SIG-M5 (cell line): ENCODE measurements around the gene HERC2.
"Not testable (repeated sequence)": the region's sequence is repeated elsewhere in the genome, so short reads cannot be mapped to it uniquely, and the experiment has no call there.

Source experiments
- DNase-seq: peaks from one replicate; lab custom pipeline; 2025; lab: John Stamatoyannopoulos, UW

HERC2 gene

GRCh38 chr15:28281876-28282275, 40.1 kb downstream of the HERC2 start:
- no peak for DNase-seq

GRCh38 chr15:28274635-28275034, 47.3 kb downstream of the HERC2 start:
- DNase-seq = no peak

- DNase-seq = no peak
Measured at GRCh38 chr15:28273873-28274610, 47.9 kb downstream of the HERC2 start.

- DNase-seq = no peak
Measured at GRCh38 chr15:28273468-28273867, 48.5 kb downstream of the HERC2 start.

GRCh38 chr15:28272587-28272986, 49.4 kb downstream of the HERC2 start:
- no peak for DNase-seq

- DNase-seq = no peak
Measured at GRCh38 chr15:28271697-28272260, 50.2 kb downstream of the HERC2 start.

GRCh38 chr15:28269097-28269496, 52.9 kb downstream of the HERC2 start:
- no peak for DNase-seq

GRCh38 chr15:28267727-28268126, 54.3 kb downstream of the HERC2 start:
- DNase-seq = no peak

- no peak for DNase-seq
Measured at GRCh38 chr15:28265334-28266019, 56.5 kb downstream of the HERC2 start.

GRCh38 chr15:28264166-28264565, 57.8 kb downstream of the HERC2 start:
- DNase-seq = no peak

GRCh38 chr15:28262438-28262837, 59.5 kb downstream of the HERC2 start:
- no peak for DNase-seq

GRCh38 chr15:28260722-28261121, 61.3 kb downstream of the HERC2 start:
- DNase-seq = no peak

- no peak for DNase-seq
Measured at GRCh38 chr15:28260317-28260716, 61.7 kb downstream of the HERC2 start.

GRCh38 chr15:28255965-28256364, 66.0 kb downstream of the HERC2 start:
- DNase-seq = no peak

- DNase-seq = no peak
Measured at GRCh38 chr15:28252831-28253230, 69.1 kb downstream of the HERC2 start.

- DNase-seq = no peak
Measured at GRCh38 chr15:28246605-28247004, 75.4 kb downstream of the HERC2 start.

GRCh38 chr15:28243901-28244300, 78.1 kb downstream of the HERC2 start:
- no peak for DNase-seq

GRCh38 chr15:28243399-28243798, 78.6 kb downstream of the HERC2 start:
- no peak for DNase-seq

GRCh38 chr15:28238296-28238695, 83.7 kb downstream of the HERC2 start:
- DNase-seq = not testable (repeated sequence)

- DNase-seq = not testable (repeated sequence)
Measured at GRCh38 chr15:28231743-28232142, 90.2 kb downstream of the HERC2 start.

- not testable (repeated sequence) for DNase-seq
Measured at GRCh38 chr15:28231336-28231735, 90.6 kb downstream of the HERC2 start.

GRCh38 chr15:28228990-28229640, 92.9 kb downstream of the HERC2 start:
- not testable (repeated sequence) for DNase-seq

- DNase-seq = no peak
Measured at GRCh38 chr15:28228096-28228495, 93.9 kb downstream of the HERC2 start.
